NCI-H2029 treated with DMSO at 0.1 percent for 48 hours (cell line): ENCODE results near the gene MYBPC1.

Source experiments
- DNase-seq: peaks from one replicate; lab custom pipeline; 2025; lab: John Stamatoyannopoulos, UW

MYBPC1 gene

GRCh38 chr12:101599771-101600484 lies 5.2 kb downstream of the MYBPC1 start:
- no peak for DNase-seq

DNA sequence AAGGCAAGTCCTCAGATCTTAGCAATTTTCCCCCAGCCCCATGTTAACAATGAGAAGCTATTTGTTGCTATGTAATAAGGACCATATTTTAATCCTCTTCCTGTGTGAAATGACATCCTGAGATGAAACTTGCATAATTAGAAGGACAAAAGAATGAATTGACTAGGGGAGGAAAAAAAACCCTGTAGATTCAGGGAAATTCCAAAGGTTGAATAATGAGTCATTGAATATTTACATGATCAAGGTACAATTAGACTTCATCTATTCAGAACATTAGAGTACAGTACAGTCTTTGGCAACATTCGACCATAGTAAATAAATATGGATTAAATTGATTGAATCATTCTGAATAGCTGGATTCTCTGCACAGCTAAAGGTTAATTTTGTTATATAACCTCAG lies 9.4 kb downstream of the MYBPC1 start:
- no peak for DNase-seq

DNA sequence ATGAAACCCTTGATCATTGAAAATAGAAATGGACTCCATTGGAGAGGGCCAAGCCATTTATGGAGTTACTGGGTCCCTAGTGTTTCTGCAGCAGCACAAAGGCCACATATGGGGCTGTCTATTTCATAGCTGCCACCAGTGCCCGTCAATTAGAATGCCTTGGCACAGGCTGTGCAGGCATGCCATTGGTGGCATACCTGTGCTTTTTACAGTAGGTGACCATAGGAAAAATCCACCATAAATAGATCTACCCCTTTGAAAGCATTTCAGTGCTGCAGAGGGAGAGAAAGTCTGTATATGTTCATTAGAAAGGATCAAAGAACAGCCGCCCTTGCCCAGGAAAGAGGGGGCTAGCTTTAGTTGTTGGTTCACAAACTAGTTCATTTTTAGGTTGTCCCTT lies 13.1 kb downstream of the MYBPC1 start:
- no peak for DNase-seq

- no peak for DNase-seq
Measured at GRCh38 chr12:101608301-101609133, 13.7 kb downstream of the MYBPC1 start.

GRCh38 chr12:101609198-101609597 lies 14.4 kb downstream of the MYBPC1 start:
- no peak for DNase-seq

GRCh38 chr12:101612160-101612916 lies 17.6 kb downstream of the MYBPC1 start:
- no peak for DNase-seq

- no peak for DNase-seq
Measured at GRCh38 chr12:101616027-101616494, 21.3 kb downstream of the MYBPC1 start.

DNA sequence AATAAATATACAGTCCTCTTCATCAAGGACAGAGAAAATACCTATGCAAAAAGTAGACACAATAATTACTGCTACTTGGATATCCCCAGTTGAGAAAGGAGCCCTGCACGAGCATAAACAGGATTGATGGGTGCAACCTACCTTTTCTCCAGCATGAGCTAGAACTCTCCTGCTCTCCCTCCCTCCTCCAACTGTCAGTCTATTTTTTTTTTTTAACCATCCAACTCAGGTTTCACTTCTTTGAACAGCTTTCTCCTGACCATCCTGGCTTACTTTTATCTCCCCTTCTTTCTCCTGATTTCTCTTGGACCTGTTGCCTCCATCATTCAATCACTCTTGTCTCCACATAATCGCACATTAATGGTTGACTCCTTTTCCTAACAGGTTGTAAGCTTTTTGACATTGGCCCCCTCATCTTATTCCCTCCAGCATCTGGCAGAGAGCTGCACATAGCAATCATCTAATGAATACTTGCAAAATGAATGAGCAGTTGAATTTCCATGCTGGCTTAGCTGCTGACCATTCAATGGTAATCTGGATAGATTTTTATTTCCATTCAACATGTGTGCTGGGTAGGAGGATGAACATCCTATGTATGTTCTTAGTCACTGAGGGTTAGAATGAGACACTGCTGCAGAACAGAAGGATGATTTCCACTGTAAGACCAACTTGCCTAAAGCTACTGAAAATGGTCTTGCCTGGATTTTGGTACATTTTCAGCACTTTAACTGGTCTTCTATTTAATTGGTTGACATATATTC lies 24.4 kb downstream of the MYBPC1 start:
- DNase-seq = no peak

- no peak for DNase-seq
Measured at GRCh38 chr12:101619858-101620761, 25.3 kb downstream of the MYBPC1 start.

GRCh38 chr12:101620762-101621133 lies 26.0 kb downstream of the MYBPC1 start:
- no peak for DNase-seq

- no peak for DNase-seq
Measured at GRCh38 chr12:101628676-101629075, 33.9 kb downstream of the MYBPC1 start.

- DNase-seq = no peak
Measured at GRCh38 chr12:101634724-101635123, 40.0 kb downstream of the MYBPC1 start.

GRCh38 chr12:101637936-101638335 lies 43.2 kb downstream of the MYBPC1 start:
- no peak for DNase-seq

GRCh38 chr12:101642115-101643067 lies 47.6 kb downstream of the MYBPC1 start:
- peak; percentile 18 for DNase-seq

DNA sequence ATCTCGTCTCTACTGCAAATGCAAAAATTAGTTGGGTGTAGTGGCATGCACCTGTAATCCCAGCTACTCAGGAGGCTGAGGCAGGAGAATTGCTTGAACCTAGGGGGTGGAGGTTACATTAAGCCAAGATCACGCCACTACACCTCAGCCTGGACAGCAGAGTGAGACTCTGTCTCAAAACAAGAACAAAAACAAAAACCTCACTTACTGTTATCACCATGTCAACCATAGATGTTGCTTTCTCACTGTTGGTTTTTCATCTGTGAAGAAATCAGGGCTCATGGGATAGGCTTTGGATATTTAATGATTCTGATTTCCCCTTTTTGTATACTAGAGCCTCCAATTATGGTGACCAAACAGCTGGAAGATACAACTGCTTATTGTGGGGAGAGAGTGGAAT lies 52.9 kb downstream of the MYBPC1 start:
- DNase-seq = no peak

GRCh38 chr12:101648195-101648594 lies 53.4 kb downstream of the MYBPC1 start:
- no peak for DNase-seq

- no peak for DNase-seq
Measured at GRCh38 chr12:101650346-101651117, 55.8 kb downstream of the MYBPC1 start.

DNA sequence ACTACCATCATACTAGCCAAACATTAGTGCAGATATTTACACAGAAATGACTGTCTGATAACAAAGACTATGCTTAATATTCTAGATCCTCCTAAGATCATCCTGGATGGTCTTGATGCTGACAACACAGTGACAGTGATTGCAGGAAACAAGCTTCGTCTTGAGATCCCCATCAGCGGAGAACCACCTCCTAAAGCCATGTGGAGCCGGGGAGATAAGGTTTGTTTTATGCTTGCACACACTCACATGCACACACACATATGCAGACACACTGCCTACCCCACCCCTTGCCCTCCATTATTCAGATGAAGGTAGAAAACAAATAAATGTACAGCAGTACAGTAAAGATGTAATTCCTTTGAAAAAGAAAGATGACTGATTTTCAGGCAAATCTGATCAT lies 58.3 kb downstream of the MYBPC1 start:
- no peak for DNase-seq

DNA sequence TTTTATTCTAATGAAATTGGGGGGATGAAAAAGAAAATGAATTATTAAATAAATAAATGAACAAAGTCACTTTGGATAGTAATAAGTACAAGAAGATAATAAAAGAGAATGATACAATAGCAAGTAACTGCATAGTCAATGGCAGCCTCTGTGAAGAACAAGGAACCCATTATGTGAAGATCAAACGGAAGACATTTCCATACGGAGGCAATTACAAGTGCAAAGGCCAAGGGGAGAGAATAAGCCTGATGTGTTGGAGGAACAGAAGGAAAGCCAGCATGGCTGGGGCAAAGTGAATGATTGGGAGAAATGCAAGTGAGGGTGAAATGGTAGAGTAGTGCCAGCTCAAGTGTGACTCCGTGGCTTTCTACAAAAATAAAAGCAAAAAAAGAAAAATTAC lies 58.7 kb downstream of the MYBPC1 start:
- no peak for DNase-seq
